GM12865 (cell line): ENCODE results near the gene IARS2.
"Not testable (repeated sequence)": the region's sequence is repeated elsewhere in the genome, so short reads cannot be mapped to it uniquely, and the experiment has no call there.

Source experiments
- DNase-seq: peaks from one replicate; pipeline ENCODE4 v3.0.0; 2010; ENCODE audit warnings: low read depth
- H3K4me3 ChIP-seq: 2 replicates; pipeline ENCODE4 v1.5.1; 2011; ENCODE audit warnings: mild to moderate bottlenecking, low read depth, low read length, control low read depth
- TF ChIP-seq, protein P1 (sequence below): IDR thresholded peaks from 2 replicates; pipeline ENCODE4 v1.5.1; 2011; ENCODE audit warnings: low read length, control low read depth, low read depth, inconsistent platforms; ENCODE audit not compliant: insufficient read depth; ENCODE audit errors: missing control alignments

IARS2 gene

DNA sequence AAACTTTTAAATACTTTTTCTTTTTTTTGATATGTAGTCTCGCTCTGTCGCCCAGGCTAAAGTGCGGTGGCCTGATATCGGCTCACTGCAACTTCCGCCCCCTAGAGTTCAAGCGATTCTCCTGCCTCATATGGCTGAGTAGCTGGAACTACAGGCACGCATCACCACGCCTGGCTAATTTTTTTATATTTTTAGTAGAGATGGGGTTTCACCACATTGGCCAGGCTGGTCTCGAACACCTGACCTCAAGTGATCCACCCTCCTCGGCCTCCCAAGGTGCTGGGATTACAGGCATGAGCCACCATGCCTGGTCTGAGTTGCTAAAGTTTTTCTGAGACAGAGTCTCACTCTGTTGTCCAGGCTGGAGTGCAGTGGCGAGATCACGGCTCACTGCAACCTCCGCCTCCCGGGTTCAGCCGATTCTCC, 7.7 kb upstream of the IARS2 start:
- TF ChIP-seq, protein P1, sequence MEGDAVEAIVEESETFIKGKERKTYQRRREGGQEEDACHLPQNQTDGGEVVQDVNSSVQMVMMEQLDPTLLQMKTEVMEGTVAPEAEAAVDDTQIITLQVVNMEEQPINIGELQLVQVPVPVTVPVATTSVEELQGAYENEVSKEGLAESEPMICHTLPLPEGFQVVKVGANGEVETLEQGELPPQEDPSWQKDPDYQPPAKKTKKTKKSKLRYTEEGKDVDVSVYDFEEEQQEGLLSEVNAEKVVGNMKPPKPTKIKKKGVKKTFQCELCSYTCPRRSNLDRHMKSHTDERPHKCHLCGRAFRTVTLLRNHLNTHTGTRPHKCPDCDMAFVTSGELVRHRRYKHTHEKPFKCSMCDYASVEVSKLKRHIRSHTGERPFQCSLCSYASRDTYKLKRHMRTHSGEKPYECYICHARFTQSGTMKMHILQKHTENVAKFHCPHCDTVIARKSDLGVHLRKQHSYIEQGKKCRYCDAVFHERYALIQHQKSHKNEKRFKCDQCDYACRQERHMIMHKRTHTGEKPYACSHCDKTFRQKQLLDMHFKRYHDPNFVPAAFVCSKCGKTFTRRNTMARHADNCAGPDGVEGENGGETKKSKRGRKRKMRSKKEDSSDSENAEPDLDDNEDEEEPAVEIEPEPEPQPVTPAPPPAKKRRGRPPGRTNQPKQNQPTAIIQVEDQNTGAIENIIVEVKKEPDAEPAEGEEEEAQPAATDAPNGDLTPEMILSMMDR: peak; percentile 47
- not testable (repeated sequence) for H3K4me3 ChIP-seq
- peak; percentile 84 for DNase-seq

DNA sequence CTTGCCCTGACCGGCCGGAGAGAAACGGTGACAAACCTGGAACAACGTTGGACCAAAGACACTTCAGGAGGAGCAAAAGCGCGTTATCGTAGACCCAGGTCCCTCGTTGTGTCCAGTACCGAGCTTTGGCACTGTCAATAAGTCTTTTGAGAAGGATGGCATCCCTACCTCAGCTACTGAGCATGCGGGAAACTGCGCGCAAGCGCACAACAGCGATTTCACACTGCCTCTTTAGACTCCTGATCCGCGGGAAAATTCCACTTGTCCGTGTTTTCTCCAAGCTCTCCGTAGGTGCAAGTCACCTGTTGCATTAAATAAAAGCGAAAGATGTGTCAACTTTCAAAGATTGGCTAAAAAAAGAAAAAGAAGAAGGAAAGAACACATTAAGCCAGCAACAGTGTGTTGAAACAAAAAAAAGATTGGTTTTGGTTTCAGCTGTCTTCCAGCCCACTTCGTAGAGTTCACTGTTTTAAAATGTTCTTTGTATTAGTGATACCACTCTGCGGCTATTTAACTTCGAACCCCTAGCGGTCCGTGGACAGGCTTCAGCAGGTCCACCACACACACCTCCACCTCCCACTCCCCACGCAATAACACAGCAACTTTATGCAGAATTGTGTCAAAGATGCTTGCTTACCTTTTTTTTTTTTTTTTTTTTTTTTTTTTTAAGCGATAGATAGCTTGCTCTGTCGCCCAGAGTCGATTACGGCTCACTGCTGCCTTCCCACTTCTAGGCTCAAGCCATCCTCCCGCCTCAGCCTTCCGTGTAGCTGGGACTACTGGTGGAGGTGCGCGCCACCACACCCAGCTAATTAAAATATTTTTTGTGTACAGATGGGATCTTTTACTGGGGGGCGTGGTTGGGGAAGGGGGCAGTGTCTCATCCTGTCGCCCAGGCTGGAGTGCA, 4.0 kb upstream of the IARS2 start, which contains the start of gene BPNT1:
Gene BPNT1, minus strand, starts transcription at position 139 of the 907 bp plus-strand sequence. CDS start 9,942 bp downstream, outside the sequence.
- TF ChIP-seq, protein P1: no peak
- peak within 1 kb of the TSS; percentile 85 for H3K4me3 ChIP-seq
- DNase-seq: peak; percentile 99

DNA sequence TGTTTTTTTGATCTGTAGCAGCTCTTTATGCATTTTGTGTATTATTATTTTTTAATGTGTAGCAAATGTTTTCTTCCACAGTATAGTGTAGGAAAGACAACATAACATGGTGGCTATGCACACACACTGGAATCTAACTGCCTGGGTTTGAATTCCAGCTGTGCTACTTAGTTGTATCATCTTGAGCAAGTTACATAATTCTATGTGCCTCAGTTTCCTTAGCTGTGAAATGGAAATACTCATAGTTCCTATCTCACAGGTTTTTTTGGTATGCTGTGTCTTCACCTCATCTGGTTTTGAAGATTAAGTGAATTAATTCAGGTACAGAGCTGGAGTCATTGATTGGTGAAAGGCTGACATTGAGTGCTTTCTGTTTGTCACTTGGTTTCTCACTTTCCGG, 1.2 kb upstream of the IARS2 start:
- no peak overlapping the region for H3K4me3 ChIP-seq
- DNase-seq: no peak
- TF ChIP-seq, protein P1: no peak

DNA sequence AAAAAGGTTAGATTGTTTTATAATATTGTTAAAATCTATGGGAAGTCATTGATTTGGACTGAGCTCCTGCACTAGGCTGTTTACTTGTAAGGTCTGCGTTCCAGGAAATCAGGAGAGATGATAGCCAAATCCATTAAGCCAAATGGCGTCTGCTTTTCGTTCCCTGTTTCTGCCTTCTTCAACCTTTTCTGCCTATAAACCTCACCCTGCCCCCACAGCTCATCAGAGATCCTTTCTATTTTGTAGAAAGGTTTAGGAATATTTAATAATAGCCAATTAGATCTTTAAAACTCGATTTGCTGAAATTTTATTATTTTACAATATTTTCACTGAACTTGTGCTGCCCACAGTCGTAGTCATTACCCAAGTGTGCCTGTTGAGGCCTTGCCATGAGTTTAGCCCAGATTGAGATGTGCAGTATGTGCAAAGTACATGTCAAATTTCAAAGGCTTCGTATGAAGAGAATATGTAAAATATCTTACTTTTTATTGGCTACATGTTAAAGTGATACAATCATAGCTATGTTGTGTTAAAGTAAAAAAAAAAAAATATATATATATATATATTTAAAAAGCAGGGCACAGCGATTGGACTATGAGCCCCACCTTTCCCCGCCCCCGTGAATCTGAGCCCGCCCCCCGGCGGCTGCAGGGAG, 444 bp upstream of the IARS2 start:
- peak overlapping the region; percentile 27; the same call in 1 of the 2 replicates for H3K4me3 ChIP-seq
- DNase-seq: no peak
- TF ChIP-seq, protein P1: no peak

DNA sequence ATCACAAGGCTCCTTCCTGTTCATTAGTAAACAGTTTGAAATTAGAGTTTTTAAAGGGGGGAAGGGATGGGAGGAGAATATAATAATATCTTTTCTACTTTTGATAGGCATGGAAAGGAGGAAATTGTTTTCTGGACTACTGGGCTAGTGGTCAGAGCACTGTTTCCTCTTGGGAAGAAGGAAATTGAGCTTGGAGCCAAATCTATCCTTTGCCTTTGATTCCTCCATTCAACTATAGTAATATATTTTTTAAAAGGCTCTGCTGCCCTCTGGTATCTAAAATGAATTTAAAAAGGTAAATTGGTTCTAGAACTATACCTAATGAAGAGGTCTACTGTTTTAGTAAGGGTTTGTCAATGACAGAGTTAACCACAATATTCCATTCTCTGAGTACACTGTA, 5.9 kb downstream of the IARS2 start:
- no peak for DNase-seq
- TF ChIP-seq, protein P1: no peak
- no peak overlapping the region for H3K4me3 ChIP-seq

DNA sequence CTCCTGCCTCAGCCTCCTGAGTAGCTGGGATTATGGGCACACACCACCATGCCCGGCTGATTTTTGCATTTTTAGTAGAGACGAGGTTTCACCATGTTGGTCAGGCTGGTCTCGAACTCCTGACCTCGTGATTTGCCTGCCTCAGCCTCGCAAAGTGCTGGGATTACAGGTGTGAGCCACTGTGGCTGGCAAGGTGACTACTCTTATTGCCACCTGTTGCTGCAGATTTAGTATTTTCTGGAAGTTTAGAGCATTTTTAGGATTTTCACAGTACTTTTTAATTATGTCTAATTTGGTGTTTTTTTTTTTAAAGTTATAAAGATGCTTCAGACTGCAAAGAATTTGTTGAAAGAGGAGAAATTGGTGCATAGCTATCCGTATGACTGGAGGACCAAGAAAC, 16.5 kb downstream of the IARS2 start:
- not testable (repeated sequence) for DNase-seq, H3K4me3 ChIP-seq

DNA sequence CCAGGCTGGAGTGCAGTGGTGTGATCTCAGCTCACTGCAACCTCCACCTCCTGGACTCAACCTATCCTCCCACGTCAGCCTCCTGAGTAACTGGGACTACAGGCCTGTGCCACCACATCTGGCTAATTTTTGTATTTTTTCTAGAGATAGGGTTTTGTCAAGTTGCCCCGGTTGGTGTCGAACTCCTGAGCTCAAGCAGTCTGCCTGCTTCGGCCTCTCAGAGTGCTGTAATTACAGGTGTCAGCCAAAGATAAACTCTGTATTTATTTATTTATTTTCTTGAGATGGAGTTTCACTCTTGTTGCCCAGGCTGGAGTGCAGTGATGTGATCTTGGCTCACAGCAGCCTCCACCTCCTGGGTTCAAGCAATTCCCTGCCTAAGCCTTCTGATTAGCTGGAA, 18.7 kb downstream of the IARS2 start:
- DNase-seq: not testable (repeated sequence)

More for the DNA sequence above, 18.7 kb downstream of the IARS2 start:
- H3K4me3 ChIP-seq: not testable (repeated sequence)
